ENCODE measurements around the gene TUT4.

- TF ChIP-seq CTCF (IDR thresholded peaks at IDR 0.05), result no peak
- TF ChIP-seq POLR2A (IDR thresholded peaks at IDR 0.05), result no peak
Measured at GRCh38 chr1:52511439-52511838, 41.5 kb downstream of the TUT4 start.

All from Peyer's patch (tissue), 4 donors.